NCI-H2029 treated with DMSO at 0.1 percent for 48 hours (cell line): ENCODE results near the gene MAGEF1.

ENCODE experiments used
- DNase-seq: peaks from one replicate; lab custom pipeline; 2025; lab: John Stamatoyannopoulos, UW

MAGEF1 gene, protein sequence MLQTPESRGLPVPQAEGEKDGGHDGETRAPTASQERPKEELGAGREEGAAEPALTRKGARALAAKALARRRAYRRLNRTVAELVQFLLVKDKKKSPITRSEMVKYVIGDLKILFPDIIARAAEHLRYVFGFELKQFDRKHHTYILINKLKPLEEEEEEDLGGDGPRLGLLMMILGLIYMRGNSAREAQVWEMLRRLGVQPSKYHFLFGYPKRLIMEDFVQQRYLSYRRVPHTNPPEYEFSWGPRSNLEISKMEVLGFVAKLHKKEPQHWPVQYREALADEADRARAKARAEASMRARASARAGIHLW

DNA sequence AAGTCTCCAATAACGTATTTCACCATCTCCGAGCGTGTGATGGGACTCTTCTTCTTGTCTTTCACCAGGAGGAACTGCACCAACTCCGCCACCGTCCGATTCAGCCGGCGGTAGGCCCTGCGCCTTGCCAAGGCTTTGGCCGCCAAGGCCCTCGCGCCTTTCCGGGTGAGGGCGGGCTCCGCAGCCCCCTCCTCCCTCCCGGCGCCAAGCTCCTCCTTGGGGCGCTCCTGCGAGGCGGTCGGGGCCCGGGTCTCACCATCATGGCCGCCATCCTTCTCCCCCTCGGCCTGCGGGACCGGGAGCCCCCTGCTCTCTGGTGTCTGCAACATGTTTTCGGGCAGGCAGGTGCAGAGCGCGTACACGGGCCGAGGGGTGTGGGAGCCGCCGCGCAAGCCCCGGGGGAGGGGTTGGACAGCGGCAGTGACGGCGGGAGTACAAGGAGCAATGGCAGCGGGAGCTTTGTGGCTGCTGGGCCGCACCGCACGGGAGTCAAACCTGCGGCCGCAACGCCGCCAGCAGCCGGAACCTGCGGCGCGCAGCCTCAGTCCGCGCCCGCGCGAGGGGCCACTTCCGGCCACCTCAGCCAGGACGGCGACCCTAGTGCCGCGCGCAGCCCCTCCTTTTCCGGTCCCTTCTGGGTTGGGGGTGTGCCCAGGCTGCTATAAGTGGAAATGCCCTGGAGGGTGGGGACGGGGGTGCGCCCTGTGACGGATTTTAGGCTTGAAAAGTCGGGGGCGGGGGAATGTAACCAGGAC lies at the start of gene MAGEF1:
Gene MAGEF1 (minus strand): TSS at position 572 of the 755 bp plus-strand sequence. CDS start 243 bp downstream, at position 329.
- DNase-seq: peak; percentile 19

DNA sequence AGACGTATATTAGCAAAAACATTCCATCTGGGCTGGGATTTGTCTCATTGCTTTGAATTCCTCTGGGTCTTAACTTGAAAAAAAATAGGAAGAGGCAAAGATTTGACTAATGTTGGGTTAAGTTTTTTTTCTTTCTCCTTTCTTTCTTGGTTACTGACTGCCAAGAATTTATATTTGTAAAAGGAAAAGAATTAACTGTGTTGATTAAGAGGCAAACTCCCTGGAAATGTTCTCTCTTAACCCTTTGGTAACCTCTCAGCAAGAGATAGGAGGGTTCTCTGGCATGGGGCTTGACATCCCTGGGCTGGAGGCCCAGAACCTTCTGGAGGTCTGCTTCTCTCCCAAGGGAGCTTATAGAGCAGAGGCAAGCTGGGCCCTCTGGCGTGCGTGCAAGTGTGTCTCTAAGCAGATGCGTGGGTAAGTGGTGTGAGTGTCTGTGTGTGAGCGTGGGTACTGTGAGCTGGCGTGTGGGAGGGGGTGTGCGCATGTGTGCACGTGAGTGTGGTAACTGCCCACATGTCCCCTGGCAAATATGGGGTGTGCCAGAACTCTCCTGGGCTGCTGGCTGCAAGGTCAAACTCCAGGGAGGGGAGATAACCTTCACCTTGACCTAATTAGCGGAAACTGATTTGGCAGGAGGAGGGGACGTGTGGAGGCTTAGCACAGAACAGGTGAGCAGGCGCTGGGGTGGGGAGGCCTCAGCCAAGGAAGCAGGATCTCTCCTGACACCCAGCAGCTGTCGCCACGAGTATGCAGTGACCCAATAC lies 49.4 kb upstream of the MAGEF1 start:
- no peak for DNase-seq

DNA sequence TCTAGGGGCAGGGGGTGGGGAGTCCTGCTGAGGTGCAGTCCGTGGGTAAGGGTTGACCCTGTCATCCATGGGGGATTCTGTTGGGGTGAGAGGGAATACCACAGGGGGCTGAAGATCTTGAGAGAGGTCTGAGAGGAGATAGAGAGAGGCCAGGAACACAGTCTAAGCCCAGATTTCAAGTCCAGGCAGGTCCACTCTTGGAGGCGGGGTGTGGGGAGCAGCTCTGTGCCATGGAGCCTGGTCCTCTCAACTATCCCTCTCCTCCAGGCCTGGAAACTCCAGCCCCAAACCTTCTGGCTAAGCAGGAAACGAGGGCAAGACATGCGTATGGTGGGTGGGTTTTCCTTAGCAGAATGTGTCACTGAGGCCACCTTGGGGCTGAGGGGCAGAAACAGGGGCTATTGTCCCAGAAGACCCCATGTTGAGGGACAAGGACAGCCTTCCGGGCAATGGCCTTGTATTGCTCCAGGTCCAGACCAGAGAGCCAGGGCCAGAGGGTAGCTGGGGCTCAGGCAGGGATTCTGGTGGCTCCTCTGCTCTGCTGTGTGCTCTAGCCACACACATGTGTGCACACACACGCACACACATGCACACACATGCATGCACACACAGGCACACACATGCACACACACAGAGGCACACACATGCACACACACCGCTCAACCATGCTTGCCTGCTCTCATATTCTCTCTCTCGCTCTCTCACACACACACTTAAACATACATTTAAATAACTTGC lies 48.6 kb upstream of the MAGEF1 start:
- DNase-seq: no peak

DNA sequence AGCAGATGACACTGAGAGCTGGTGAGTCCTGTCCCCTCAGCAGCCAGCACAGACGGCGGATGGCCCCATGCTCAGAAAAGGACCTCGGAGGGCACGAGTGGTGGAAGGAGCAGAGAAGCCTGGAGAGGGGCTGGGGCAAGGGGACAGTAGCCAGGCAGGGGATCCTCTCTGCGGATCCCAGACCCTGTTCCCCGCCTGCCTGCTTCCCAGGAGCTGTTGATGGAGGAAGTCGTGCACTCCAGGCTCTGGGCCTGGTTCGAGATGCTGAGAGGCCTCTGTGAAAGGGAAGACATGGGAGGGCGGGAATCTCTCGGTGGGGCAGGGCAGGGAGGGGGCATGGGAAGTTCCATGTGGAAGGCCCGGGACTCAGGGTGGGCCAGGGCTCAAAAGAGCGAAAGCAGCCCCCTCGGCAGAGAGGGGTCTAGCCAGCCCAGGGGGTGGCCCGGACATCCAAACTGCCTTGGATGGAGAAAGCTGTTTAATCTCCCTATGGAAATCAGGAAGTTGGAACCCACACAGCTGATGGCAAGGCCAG lies 47.9 kb upstream of the MAGEF1 start:
- DNase-seq: no peak

DNA sequence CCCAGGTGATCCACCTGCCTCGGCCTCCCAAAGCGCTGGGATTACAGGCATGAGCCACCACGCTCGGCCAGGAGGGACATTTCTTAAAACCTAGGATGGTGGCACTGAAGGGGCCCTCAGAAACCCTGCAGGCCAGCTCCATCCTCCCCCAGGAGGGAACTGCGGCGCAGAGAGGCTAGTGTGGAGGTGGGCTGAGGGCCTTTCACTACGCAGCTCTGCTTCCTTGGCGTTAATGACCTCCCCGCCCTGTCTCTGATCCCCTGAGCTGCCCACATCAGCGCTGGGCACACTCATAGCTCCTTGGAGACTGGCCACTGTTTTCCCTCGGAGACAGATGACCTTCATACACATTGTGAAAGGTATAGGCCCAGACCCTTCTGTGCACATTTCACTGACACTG lies 46.2 kb upstream of the MAGEF1 start:
- DNase-seq: no peak

DNA sequence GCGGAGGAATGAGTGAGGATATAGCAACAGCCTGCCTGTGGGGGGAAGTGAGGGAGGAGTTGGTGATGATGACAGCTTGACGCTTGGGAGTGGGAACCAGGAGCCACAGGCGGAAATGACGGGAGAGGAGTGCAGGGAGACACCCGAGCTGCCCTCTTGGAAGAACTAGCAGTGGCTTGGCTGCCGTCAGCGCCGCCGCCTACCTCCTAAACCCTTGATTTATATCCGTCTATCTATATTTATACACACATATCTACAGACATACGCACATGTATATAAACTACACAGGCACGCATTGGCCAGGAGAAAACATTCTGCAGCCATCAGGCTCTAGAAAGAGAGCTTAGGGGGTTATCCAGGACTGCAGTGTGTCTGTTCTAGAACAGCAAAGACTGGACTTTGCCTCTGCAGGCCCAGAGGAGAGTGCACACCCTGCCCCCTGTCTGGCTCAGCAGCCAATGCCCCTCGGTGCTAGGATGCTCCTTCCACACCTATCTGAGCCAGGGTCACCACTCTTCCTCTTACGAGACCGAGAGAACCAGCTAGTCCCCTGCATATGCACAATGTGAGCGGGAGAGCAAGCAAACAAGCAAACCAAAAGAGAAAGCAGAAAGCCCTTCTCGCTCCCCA lies 45.3 kb upstream of the MAGEF1 start:
- peak; percentile 23 for DNase-seq

DNA sequence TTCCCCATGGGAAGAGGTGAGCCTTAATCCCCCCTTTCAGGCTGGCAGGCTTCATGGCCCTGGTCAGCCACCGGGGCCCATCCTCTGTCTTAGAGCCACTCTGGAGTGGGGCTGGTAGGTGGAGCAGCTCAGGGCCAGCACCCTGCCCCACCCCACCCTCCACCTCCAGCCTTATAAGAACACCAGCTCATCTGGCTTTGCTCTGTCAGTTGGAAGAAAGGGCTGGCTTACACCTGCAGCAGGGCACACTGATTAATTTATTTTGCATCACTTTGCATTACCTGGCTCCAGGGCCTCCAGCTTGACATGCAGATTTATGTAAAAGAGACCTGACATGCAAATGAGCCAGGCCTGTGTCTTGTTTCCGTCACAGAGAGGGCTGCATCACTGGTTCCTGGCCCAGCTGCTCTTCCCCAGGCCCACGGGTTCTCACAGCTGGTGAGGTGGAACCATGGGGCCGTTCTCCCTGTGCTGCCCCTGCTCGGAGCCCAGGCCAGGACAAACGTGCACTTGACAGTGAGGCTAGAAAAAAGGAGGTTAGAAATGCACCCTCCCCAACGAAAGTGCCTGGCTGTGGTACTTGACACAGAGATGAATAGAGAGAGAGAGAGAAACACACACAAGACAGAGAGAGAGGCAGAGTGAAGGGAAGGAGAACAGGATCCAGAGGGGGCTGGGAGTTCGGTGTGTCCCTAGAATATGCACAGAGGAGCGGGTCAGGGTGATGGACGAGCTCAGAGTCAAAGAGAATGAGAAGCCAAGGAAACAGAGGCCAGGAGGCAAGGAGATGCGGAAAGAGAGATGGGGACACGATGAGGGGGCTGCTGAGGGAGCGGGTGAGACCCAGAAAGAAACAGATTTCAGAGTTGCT lies 44.5 kb upstream of the MAGEF1 start:
- DNase-seq: no peak

DNA sequence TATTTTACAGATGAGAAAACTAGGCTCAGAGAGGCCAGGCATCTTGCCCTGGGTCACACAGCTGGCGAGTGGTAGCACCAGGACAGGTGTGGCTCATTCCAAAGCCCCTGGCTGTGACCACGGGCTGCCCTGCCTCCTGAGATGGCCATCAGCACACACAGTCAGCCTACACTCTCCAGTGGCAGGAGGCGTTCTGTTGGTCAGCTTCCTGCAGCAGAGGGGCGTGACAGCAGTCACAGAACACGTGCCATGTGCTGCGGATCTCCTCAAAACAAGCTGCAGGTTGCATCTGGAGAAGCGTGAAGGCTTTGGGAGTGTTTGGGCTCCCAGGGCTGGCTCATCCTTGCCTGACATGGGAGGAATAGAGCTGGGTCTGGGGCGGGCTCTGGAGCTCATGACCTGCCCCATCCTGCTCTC lies 43.5 kb upstream of the MAGEF1 start:
- no peak for DNase-seq

DNA sequence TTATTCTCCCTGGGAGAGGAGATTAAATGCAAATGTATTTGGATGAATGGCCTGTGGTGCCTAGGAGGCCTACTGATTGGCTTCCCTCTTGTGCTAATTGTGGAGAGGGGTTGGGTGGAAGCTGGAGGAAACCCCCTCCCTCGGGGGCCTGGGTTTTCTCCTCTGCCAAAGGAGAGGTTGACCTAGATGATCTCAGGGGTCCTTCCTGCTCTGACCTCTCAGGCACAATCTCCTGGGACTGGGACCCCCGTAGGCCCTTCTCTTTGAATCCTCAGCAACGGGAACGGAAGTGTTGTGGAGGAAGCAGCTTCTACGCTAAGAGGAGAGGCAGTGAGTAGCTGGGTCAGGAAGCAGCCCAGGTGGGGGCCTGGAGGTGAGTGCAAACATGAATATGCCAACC lies 40.5 kb upstream of the MAGEF1 start:
- DNase-seq: no peak

DNA sequence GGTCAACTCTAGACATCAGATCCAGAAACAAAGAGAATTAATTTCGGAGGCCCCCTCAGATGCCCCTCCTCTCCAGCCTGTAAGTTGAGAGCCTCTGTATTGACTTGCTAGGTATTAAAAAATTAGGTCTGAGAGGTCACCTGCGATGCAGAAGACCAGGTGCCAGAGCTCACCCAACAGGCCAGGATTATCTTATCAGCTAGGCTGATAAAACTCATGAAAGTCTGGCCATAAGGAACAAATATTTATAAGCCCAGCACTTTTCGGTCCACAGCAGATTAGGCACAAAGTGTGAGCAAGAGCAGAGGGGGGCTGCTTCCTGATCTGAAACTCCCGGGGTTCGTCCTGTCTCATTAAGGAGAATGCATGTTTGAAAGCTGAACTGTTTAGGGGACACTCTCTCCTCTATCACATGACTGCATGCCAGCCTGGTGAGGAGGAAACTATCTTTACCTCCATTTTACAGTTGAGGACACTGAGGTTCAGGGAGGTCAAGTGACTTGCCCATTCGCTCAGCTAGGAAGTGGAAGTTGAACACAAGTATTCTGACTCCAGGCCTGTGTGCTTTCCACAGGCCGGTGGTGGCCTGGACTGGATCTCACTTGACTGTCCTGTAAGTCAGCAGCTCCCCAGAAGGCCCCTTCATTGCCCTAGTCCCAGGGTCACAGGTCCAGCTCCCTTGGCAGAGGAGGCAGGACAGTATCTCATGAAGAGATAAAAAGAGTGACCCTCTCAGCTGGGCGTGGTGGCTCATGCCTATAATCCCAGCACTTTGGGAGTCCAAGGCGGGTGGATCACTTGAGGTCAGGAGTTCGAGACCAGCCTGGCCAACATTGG lies 39.6 kb upstream of the MAGEF1 start:
- no peak for DNase-seq

DNA sequence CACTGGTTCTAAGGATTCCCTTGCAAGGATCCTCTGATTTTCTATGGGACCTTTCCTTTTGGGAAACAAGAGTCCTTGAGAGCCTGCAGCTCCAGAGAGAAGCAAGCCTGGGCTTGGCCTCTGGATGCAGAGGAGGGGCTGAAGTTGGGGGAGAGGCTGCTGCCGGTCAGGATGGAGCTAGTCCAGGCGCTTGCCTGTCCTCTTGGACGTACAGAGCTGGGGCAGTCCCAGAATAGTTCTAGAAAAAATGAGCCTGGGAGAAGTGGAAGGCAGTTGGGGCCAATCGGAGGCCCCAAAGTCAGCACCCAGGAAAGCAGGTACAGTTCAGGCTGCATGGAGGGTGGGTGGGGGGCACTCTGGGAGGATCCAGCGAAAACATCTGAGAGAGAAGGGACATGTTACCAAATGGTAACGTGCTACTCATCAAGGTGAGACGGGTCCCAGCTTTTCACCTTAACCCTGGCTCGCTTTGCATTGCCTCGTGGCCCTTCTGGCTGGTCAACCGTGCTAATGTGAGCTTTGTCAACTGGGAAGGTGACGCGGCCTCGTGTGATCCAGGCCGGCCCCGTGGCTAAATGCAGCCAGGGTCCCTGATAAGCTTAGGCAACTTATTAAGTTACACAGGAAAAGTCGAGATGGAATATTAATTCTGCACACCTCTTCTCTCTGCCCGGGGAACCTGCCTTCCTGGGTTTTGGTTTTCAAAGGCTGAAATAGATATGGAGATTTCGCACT lies 38.7 kb upstream of the MAGEF1 start:
- DNase-seq: no peak

DNA sequence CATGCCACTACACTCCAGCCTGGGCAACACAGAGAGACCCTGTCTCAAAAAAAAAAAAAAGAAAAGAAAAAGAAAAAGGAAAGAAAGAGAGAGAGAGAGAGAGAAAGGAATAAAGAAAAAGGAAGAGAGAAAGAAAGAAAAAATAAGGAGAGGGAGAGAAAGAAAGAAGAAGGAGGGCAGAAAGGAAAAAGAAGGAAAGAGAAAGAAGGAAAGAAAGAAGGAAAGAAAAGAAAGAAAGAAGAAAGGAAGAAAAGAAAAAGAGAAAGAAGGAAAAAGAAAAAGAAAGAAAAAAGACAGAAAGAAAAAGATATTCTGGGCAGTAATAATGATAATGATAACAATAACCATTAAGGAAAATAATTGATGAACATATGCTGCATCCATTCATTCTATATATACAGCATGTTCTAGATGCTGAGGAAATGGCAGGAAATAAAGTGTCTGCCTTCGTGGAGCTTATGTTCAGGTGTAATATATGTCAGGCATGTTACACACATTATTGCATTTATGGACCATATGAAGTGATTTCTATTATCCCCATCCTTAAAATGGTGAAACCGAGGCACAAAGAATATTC lies 37.4 kb upstream of the MAGEF1 start:
- DNase-seq: no peak

DNA sequence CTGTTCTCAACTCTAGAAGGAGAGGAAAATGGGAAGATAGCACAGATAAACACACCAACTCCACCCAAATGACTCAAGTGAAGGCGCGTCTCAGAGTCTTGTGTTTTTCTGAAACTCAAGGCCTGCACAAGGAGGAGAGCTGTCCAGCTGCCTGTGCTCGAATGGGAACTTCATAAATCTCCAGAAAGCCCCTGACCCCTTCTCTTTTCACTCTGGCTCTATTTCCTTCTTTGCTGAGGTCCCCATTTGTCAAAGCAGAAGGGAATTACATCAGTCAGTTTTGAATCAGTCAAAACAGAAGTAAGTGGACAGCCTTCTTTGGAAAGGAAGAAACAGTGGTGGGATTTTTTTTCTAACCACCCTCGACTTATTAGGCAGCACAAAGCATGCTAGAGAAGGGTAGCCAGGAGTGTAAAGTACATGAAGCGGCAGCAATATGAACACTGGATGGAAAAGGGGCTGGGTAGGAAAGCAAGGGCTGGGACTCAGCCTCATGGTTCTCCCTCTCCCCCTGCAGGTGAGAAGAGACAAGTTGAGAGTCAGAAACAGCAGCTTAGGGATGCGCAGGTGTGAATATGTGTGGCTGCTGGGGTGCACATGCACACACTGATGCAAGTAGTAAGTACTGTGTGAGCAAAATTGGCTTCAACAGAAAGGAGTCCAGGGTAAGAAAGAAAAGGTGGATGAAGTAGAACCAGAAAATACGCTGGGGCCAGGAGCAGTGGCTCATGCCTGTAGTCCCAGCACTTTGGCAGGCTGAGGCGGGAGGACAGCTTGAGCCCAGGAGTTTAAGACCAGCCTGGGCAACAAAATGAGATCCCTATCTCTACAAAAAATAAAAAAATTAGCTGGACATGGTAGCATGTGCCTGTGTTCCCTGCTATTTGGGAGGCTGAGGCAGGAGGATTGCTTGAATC lies 36.6 kb upstream of the MAGEF1 start:
- no peak for DNase-seq

DNA sequence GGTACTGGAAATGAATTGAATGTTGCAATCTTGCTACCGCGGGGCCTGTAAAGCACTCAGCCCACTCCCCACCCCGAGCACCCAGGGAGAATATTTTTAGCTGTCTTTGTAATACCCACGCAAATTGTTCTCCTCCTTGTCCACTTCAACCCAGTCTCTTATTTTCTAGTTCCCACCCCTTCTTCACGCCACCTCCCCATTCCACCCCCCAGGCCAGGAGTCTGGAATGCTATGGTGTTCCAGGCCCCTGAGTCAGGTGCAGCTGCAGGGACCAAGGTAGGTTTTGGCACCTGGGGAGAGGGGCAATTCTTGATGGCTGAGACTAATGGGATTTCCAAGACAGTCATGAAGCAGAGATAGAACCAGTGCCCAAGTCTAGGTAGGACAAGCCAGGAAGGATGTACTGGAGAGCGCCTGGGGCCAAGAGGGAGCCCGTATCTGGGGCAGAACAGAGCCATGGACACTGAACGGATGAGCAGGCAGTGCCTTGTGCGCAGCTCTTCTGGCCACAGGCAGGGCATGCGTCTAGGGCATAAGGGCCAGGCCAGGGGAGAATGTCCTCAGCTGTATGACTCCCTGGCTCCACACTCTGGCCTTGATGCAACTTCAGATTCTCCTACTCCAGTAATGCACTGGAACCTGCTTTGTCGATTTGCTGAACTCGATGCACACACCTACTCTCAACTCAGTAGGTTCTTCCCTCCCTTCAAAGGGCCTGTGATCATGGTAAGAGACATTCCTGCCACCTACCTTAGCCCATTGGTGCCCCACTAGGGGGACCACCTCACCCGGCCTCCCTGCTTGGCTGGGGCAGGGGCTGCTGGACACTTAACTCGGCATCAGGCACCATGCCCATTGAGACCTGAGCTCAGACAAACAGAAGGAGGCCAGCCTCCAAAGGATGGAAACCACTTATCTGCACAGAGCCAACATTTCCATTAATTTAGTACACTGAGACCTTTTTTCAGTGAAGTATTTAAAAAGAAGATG lies 34.6 kb upstream of the MAGEF1 start:
- DNase-seq: no peak

DNA sequence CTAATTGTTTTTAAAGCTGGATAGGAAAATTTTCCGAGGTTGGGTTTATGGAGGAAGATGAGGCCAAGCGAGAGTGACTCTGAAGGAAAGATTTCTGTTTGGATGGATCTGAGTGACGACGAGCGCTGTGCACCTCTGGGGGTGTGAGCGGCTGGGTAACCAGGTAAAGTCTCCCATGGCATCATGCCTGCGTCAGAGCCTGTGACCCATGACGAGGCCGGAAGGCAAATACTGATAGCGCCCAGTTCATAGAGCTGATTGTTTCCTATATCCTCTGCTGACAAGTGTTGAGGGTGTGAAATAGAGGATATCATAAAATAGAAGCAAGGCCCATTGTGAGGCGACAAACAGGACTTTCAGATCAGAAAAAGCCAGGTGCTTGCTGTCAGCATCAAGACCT lies 33.7 kb upstream of the MAGEF1 start:
- DNase-seq: no peak

DNA sequence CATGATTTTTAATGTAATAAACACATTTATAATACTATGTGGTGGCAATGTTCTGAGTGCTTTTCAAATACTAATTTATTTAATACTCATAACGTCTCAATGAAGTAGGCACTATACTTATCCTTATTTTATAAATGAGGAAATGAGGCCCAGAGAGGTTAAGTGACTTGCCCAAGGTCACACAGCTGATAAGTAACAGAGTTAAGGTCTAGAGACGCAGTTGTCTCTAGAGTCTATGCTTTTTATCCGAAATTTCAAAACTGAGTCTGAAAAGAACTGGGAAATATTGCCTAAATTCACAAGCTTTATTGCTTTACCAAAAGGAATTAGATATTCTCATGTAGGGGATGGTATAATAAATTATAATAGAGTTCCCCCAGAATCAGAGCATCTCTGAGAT lies 31.4 kb upstream of the MAGEF1 start:
- DNase-seq: no peak
